ENCODE data around the gene HFE.
A peak's percentile ranks its signal among the peaks of the same experiment; 100 is the strongest.

HFE gene

DNA sequence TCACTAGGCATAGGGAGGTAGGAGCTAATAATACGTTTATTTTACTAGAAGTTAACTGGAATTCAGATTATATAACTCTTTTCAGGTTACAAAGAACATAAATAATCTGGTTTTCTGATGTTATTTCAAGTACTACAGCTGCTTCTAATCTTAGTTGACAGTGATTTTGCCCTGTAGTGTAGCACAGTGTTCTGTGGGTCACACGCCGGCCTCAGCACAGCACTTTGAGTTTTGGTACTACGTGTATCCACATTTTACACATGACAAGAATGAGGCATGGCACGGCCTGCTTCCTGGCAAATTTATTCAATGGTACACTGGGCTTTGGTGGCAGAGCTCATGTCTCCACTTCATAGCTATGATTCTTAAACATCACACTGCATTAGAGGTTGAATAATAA lies 1.1 kb downstream of the HFE start:
- no CpG with 5 or more reads among the region's 5 CpGs for WGBS (ENCODE audit: extremely low coverage, insufficient coverage, low lambda C conversion rate)
- no peak overlapping the region for H4K5ac ChIP-seq (ENCODE audit: low read length)
- H3K18ac ChIP-seq (ENCODE audit: low read length) = no peak overlapping the region
- no peaks in the 10 kb centered on the region for H3K36me3 ChIP-seq (ENCODE audit: control insufficient read depth, insufficient read depth, low read length)
- H2AK5ac ChIP-seq (ENCODE audit: low read length) = no peak overlapping the region
- H2BK5ac ChIP-seq (ENCODE audit: low read length) = no peak overlapping the region
- no peak for DNase-seq
- no peaks in the 10 kb centered on the region for H3K27me3 ChIP-seq (ENCODE audit: insufficient read depth, low read length, poor library complexity)
- H3K56ac ChIP-seq (ENCODE audit: low read length) = peak overlapping the region; percentile 73
- H3K9ac ChIP-seq (ENCODE audit: low read length) = peak overlapping the region; percentile 12
- H3K79me2 ChIP-seq (ENCODE audit: control insufficient read depth, insufficient read depth, low read length) = no peaks in the 10 kb centered on the region
- peaks cover 1% of the 10 kb centered on the region for H3K4me1 ChIP-seq (ENCODE audit: control insufficient read depth, low read depth, low read length)
- no peak overlapping the region for H2BK15ac ChIP-seq (replicated peaks; ENCODE audit: low read depth)
- H3K4ac ChIP-seq (ENCODE audit: low read depth, low read length) = no peak overlapping the region
- H3K4me2 ChIP-seq (ENCODE audit: low read length) = no peak overlapping the region
- H3K27ac ChIP-seq (ENCODE audit: low read depth, low read length) = no peak overlapping the region
- no peak overlapping the region for H4K8ac ChIP-seq (ENCODE audit: low read depth, low read length)
- H3K79me1 ChIP-seq (ENCODE audit: low read length) = no peaks in the 10 kb centered on the region
- H3K23ac ChIP-seq (ENCODE audit: low read length) = no peak overlapping the region
- no peak overlapping the region for H3K4me3 ChIP-seq (ENCODE audit: low read length)
- H2BK120ac ChIP-seq (ENCODE audit: low read depth, low read length) = no peak overlapping the region

DNA sequence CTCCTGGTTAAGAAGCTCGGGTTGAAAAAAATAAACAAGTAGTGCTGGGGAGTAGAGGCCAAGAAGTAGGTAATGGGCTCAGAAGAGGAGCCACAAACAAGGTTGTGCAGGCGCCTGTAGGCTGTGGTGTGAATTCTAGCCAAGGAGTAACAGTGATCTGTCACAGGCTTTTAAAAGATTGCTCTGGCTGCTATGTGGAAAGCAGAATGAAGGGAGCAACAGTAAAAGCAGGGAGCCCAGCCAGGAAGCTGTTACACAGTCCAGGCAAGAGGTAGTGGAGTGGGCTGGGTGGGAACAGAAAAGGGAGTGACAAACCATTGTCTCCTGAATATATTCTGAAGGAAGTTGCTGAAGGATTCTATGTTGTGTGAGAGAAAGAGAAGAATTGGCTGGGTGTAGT lies 2.0 kb downstream of the HFE start:
- Histone ChIP-seq H2BK15ac (replicated peaks; ENCODE audit: low read depth) (no peak overlapping the region), H2AK5ac (ENCODE audit: low read length) (no peak overlapping the region), H3K79me2 (ENCODE audit: control insufficient read depth, insufficient read depth, low read length) (no peaks in the 10 kb centered on the region), H3K4me2 (ENCODE audit: low read length) (no peak overlapping the region), H3K23ac (ENCODE audit: low read length) (no peak overlapping the region), H3K27me3 (ENCODE audit: insufficient read depth, low read length, poor library complexity) (no peaks in the 10 kb centered on the region), H2BK120ac (ENCODE audit: low read depth, low read length) (no peak overlapping the region), H3K36me3 (ENCODE audit: control insufficient read depth, insufficient read depth, low read length) (no peaks in the 10 kb centered on the region), H3K27ac (ENCODE audit: low read depth, low read length) (no peak overlapping the region), H4K5ac (ENCODE audit: low read length) (no peak overlapping the region), H3K4me1 (ENCODE audit: control insufficient read depth, low read depth, low read length) (peaks cover 2% of the 10 kb centered on the region), H3K79me1 (ENCODE audit: low read length) (no peaks in the 10 kb centered on the region), H4K8ac (ENCODE audit: low read depth, low read length) (no peak overlapping the region), H3K4ac (ENCODE audit: low read depth, low read length) (no peak overlapping the region), H3K18ac (ENCODE audit: low read length) (no peak overlapping the region), H3K56ac (ENCODE audit: low read length) (no peak overlapping the region), H3K4me3 (ENCODE audit: low read length) (no peak overlapping the region), H3K9ac (ENCODE audit: low read length) (no peak overlapping the region), H2BK5ac (ENCODE audit: low read length) (no peak overlapping the region)
- DNase-seq = no peak
- WGBS (ENCODE audit: extremely low coverage, insufficient coverage, low lambda C conversion rate) = no CpG with 5 or more reads among the region's 2 CpGs

DNA sequence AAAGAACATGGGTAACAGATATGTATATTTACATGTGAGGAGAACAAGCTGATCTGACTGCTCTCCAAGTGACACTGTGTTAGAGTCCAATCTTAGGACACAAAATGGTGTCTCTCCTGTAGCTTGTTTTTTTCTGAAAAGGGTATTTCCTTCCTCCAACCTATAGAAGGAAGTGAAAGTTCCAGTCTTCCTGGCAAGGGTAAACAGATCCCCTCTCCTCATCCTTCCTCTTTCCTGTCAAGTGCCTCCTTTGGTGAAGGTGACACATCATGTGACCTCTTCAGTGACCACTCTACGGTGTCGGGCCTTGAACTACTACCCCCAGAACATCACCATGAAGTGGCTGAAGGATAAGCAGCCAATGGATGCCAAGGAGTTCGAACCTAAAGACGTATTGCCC lies 5.2 kb downstream of the HFE start:
- no peak for DNase-seq
- Histone ChIP-seq H3K79me1 (ENCODE audit: low read length) (no peaks in the 10 kb centered on the region), H3K27ac (ENCODE audit: low read depth, low read length) (no peak overlapping the region), H3K4me3 (ENCODE audit: low read length) (no peak overlapping the region), H3K36me3 (ENCODE audit: control insufficient read depth, insufficient read depth, low read length) (no peaks in the 10 kb centered on the region), H4K8ac (ENCODE audit: low read depth, low read length) (no peak overlapping the region), H3K4me2 (ENCODE audit: low read length) (no peak overlapping the region), H2AK5ac (ENCODE audit: low read length) (no peak overlapping the region), H3K4ac (ENCODE audit: low read depth, low read length) (no peak overlapping the region), H3K9ac (ENCODE audit: low read length) (no peak overlapping the region), H3K79me2 (ENCODE audit: control insufficient read depth, insufficient read depth, low read length) (no peaks in the 10 kb centered on the region), H4K5ac (ENCODE audit: low read length) (no peak overlapping the region), H3K23ac (ENCODE audit: low read length) (no peak overlapping the region), H2BK5ac (ENCODE audit: low read length) (no peak overlapping the region), H2BK15ac (replicated peaks; ENCODE audit: low read depth) (no peak overlapping the region), H3K4me1 (ENCODE audit: control insufficient read depth, low read depth, low read length) (peaks cover 2% of the 10 kb centered on the region), H3K27me3 (ENCODE audit: insufficient read depth, low read length, poor library complexity) (no peaks in the 10 kb centered on the region), H3K18ac (ENCODE audit: low read length) (no peak overlapping the region), H3K56ac (ENCODE audit: low read length) (no peak overlapping the region), H2BK120ac (ENCODE audit: low read depth, low read length) (no peak overlapping the region)
- no CpG with 5 or more reads among the region's 4 CpGs for WGBS (ENCODE audit: extremely low coverage, insufficient coverage, low lambda C conversion rate)

DNA sequence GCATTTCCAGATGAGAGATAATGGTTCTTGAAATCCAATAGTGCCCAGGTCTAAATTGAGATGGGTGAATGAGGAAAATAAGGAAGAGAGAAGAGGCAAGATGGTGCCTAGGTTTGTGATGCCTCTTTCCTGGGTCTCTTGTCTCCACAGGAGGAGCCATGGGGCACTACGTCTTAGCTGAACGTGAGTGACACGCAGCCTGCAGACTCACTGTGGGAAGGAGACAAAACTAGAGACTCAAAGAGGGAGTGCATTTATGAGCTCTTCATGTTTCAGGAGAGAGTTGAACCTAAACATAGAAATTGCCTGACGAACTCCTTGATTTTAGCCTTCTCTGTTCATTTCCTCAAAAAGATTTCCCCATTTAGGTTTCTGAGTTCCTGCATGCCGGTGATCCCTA lies 6.8 kb downstream of the HFE start:
- H3K18ac ChIP-seq (ENCODE audit: low read length) = no peak overlapping the region
- no peak overlapping the region for H3K4ac ChIP-seq (ENCODE audit: low read depth, low read length)
- DNase-seq = no peak
- H4K5ac ChIP-seq (ENCODE audit: low read length) = no peak overlapping the region
- H3K4me2 ChIP-seq (ENCODE audit: low read length) = no peak overlapping the region
- no peak overlapping the region for H3K27ac ChIP-seq (ENCODE audit: low read depth, low read length)
- H2BK120ac ChIP-seq (ENCODE audit: low read depth, low read length) = no peak overlapping the region
- H3K4me1 ChIP-seq (ENCODE audit: control insufficient read depth, low read depth, low read length) = peaks cover 2% of the 10 kb centered on the region
- H3K36me3 ChIP-seq (ENCODE audit: control insufficient read depth, insufficient read depth, low read length) = no peaks in the 10 kb centered on the region
- WGBS (ENCODE audit: extremely low coverage, insufficient coverage, low lambda C conversion rate) = no CpG with 5 or more reads among the region's 5 CpGs
- no peak overlapping the region for H4K8ac ChIP-seq (ENCODE audit: low read depth, low read length)
- H3K9ac ChIP-seq (ENCODE audit: low read length) = no peak overlapping the region
- H3K23ac ChIP-seq (ENCODE audit: low read length) = no peak overlapping the region
- no peaks in the 10 kb centered on the region for H3K27me3 ChIP-seq (ENCODE audit: insufficient read depth, low read length, poor library complexity)
- H2BK5ac ChIP-seq (ENCODE audit: low read length) = no peak overlapping the region
- H3K56ac ChIP-seq (ENCODE audit: low read length) = no peak overlapping the region
- H2AK5ac ChIP-seq (ENCODE audit: low read length) = no peak overlapping the region
- no peak overlapping the region for H2BK15ac ChIP-seq (replicated peaks; ENCODE audit: low read depth)
- H3K79me2 ChIP-seq (ENCODE audit: control insufficient read depth, insufficient read depth, low read length) = no peaks in the 10 kb centered on the region
- no peak overlapping the region for H3K4me3 ChIP-seq (ENCODE audit: low read length)
- H3K79me1 ChIP-seq (ENCODE audit: low read length) = no peaks in the 10 kb centered on the region

DNA sequence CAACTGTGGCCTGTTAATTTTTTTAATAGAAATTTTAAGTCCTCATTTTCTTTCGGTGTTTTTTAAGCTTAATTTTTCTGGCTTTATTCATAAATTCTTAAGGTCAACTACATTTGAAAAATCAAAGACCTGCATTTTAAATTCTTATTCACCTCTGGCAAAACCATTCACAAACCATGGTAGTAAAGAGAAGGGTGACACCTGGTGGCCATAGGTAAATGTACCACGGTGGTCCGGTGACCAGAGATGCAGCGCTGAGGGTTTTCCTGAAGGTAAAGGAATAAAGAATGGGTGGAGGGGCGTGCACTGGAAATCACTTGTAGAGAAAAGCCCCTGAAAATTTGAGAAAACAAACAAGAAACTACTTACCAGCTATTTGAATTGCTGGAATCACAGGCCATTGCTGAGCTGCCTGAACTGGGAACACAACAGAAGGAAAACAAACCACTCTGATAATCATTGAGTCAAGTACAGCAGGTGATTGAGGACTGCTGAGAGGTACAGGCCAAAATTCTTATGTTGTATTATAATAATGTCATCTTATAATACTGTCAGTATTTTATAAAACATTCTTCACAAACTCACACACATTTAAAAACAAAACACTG lies 10.1 kb downstream of the HFE start:
- peak; percentile 78 for DNase-seq
- H2AK5ac ChIP-seq (ENCODE audit: low read length) = no peak overlapping the region
- H3K56ac ChIP-seq (ENCODE audit: low read length) = no peak overlapping the region
- no peak overlapping the region for H2BK5ac ChIP-seq (ENCODE audit: low read length)
- peaks cover 2% of the 10 kb centered on the region for H3K4me1 ChIP-seq (ENCODE audit: control insufficient read depth, low read depth, low read length)
- H3K79me2 ChIP-seq (ENCODE audit: control insufficient read depth, insufficient read depth, low read length) = no peaks in the 10 kb centered on the region
- no peak overlapping the region for H3K27ac ChIP-seq (ENCODE audit: low read depth, low read length)
- no peaks in the 10 kb centered on the region for H3K27me3 ChIP-seq (ENCODE audit: insufficient read depth, low read length, poor library complexity)
- H3K4me3 ChIP-seq (ENCODE audit: low read length) = no peak overlapping the region
- H3K4ac ChIP-seq (ENCODE audit: low read depth, low read length) = no peak overlapping the region
- H3K36me3 ChIP-seq (ENCODE audit: control insufficient read depth, insufficient read depth, low read length) = no peaks in the 10 kb centered on the region
- no CpG with 5 or more reads among the region's 5 CpGs for WGBS (ENCODE audit: extremely low coverage, insufficient coverage, low lambda C conversion rate)
- no peak overlapping the region for H4K5ac ChIP-seq (ENCODE audit: low read length)
- H3K23ac ChIP-seq (ENCODE audit: low read length) = no peak overlapping the region
- no peak overlapping the region for H3K9ac ChIP-seq (ENCODE audit: low read length)
- H3K79me1 ChIP-seq (ENCODE audit: low read length) = no peaks in the 10 kb centered on the region
- H2BK15ac ChIP-seq (replicated peaks; ENCODE audit: low read depth) = no peak overlapping the region
- no peak overlapping the region for H4K8ac ChIP-seq (ENCODE audit: low read depth, low read length)
- no peak overlapping the region for H2BK120ac ChIP-seq (ENCODE audit: low read depth, low read length)
- no peak overlapping the region for H3K18ac ChIP-seq (ENCODE audit: low read length)
- no peak overlapping the region for H3K4me2 ChIP-seq (ENCODE audit: low read length)

DNA sequence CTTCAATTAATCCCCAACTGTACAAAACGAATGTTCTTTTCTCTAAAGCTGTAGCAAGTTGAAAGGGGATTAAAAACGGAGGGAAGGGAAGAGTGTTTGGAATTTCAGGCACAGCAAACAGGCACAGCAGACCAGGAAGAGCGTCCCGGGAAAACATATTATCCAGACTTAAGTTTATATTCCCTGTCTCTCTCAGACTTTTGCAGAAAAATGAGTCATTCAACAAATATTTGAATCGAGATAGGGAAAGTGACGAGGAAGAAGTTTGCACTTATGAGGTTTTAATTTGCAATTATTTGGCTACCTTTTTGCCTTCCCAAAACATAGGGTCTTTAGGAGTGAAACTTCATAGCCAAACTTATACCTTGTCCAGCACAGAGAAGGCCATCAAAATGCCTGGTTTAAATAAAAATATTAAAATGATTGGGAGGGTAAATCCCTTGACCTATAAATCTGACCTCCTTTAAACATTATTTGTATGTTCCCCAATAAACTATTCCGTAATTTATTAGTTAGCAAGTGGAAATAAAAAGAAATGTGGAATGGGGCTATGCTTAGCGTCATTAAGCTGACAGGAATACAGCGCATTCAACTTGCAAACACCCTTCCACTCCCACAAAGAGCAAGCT lies 16.0 kb downstream of the HFE start:
- WGBS (ENCODE audit: extremely low coverage, insufficient coverage, low lambda C conversion rate) = no CpG with 5 or more reads among the region's 9 CpGs
- H3K23ac ChIP-seq (ENCODE audit: low read length) = no peak overlapping the region

More for the DNA sequence above, 16.0 kb downstream of the HFE start:
- peak; percentile 60 for DNase-seq
- no peaks in the 10 kb centered on the region for H3K79me1 ChIP-seq (ENCODE audit: low read length)
- no peak overlapping the region for H2AK5ac ChIP-seq (ENCODE audit: low read length)
- no peaks in the 10 kb centered on the region for H3K79me2 ChIP-seq (ENCODE audit: control insufficient read depth, insufficient read depth, low read length)
- peak overlapping the region; percentile 60 for H3K9ac ChIP-seq (ENCODE audit: low read length)
- H2BK15ac ChIP-seq (replicated peaks; ENCODE audit: low read depth) = no peak overlapping the region
- no peak overlapping the region for H4K5ac ChIP-seq (ENCODE audit: low read length)
- no peaks in the 10 kb centered on the region for H3K36me3 ChIP-seq (ENCODE audit: control insufficient read depth, insufficient read depth, low read length)
- H3K27ac ChIP-seq (ENCODE audit: low read depth, low read length) = no peak overlapping the region
- peak overlapping the region; percentile 26 for H3K56ac ChIP-seq (ENCODE audit: low read length)
- no peak overlapping the region for H4K8ac ChIP-seq (ENCODE audit: low read depth, low read length)
- H3K27me3 ChIP-seq (ENCODE audit: insufficient read depth, low read length, poor library complexity) = no peaks in the 10 kb centered on the region
- H3K4me1 ChIP-seq (ENCODE audit: control insufficient read depth, low read depth, low read length) = no peaks in the 10 kb centered on the region
- no peak overlapping the region for H2BK5ac ChIP-seq (ENCODE audit: low read length)
- no peak overlapping the region for H3K4me2 ChIP-seq (ENCODE audit: low read length)
- H3K18ac ChIP-seq (ENCODE audit: low read length) = no peak overlapping the region
- no peak overlapping the region for H2BK120ac ChIP-seq (ENCODE audit: low read depth, low read length)
- H3K4me3 ChIP-seq (ENCODE audit: low read length) = no peak overlapping the region
- peak overlapping the region; percentile 68 for H3K4ac ChIP-seq (ENCODE audit: low read depth, low read length)

Measured in mesendoderm (in vitro differentiated cells).